GM18951 (cell line): ENCODE results near the gene CHCHD6.

ENCODE experiments used
- POLR2A ChIP-seq: IDR thresholded peaks from 4 replicates; pipeline ENCODE4 v1.6.1; 2011; ENCODE audit warnings: mild to moderate bottlenecking; ENCODE audit not compliant: insufficient read length, insufficient read depth; ENCODE audit errors: extremely low read depth
- in situ Hi-C: fragments of 300-500 bp; cut with MboI; formaldehyde crosslinking; loops from one replicate; pipeline ENCODE4 v1.12.0; 2022; ENCODE audit warnings: low sequenced_read_pairs, mixed read lengths, inconsistent platforms; ENCODE audit not compliant: unreplicated experiment

Gene CHCHD6

GRCh38 chr3:126961191-126961790 is 257.3 kb downstream of the CHCHD6 start:
- in situ Hi-C loops: no loop called here
- no peak for TF ChIP-seq POLR2A

GRCh38 chr3:126961791-126962461 is 257.9 kb downstream of the CHCHD6 start:
- in situ Hi-C loops: no loop called here
- TF ChIP-seq POLR2A: no peak

- in situ Hi-C loops: no loop called here
- no peak for TF ChIP-seq POLR2A
Measured at GRCh38 chr3:126962756-126963155, 258.7 kb downstream of the CHCHD6 start.

- in situ Hi-C loops: no loop called here
- no peak for TF ChIP-seq POLR2A
Measured at GRCh38 chr3:126963261-126964190, 259.5 kb downstream of the CHCHD6 start.

GRCh38 chr3:126964261-126964660 is 260.2 kb downstream of the CHCHD6 start:
- TF ChIP-seq POLR2A: no peak
- in situ Hi-C loops: no loop called here

- in situ Hi-C loops: no loop called here
- TF ChIP-seq POLR2A: no peak
Measured at GRCh38 chr3:126964950-126965349, 260.9 kb downstream of the CHCHD6 start.

GRCh38 chr3:126965526-126966080 is 261.6 kb downstream of the CHCHD6 start:
- no peak for TF ChIP-seq POLR2A
- in situ Hi-C loops: no loop called here

GRCh38 chr3:126967386-126967785 is 263.3 kb downstream of the CHCHD6 start:
- in situ Hi-C loops: no loop called here
- TF ChIP-seq POLR2A: no peak

- in situ Hi-C loops: no loop called here
- no peak for TF ChIP-seq POLR2A
Measured at GRCh38 chr3:126968391-126969390, 264.7 kb downstream of the CHCHD6 start.

GRCh38 chr3:126969586-126969985 is 265.5 kb downstream of the CHCHD6 start:
- in situ Hi-C loops: no loop called here
- TF ChIP-seq POLR2A: no peak

GRCh38 chr3:126970101-126970500 is 266.1 kb downstream of the CHCHD6 start:
- in situ Hi-C loops: no loop called here
- no peak for TF ChIP-seq POLR2A

GRCh38 chr3:126970921-126971320 is 266.9 kb downstream of the CHCHD6 start:
- in situ Hi-C loops: no loop called here
- TF ChIP-seq POLR2A: no peak
